GM21528 (cell line): ENCODE data around the gene PSMG3.
"Not testable (repeated sequence)": the region's sequence is repeated elsewhere in the genome, so short reads cannot be mapped to it uniquely, and the experiment has no call there.

Experiments used
- ATAC-seq: cut with Tn5 transposase; IDR thresholded peaks from one replicate; pipeline ENCODE4 v1.9.1; 2021; ENCODE audit warnings: mild to moderate bottlenecking, moderate library complexity; ENCODE audit not compliant: unreplicated experiment, low FRiP score

The PSMG3 gene

GRCh38 chr7:1536455-1536742 is 33.4 kb downstream of the PSMG3 start:
- ATAC-seq = no peak

- no peak for ATAC-seq
Observed at GRCh38 chr7:1535701-1536454, 34.0 kb downstream of the PSMG3 start.

DNA sequence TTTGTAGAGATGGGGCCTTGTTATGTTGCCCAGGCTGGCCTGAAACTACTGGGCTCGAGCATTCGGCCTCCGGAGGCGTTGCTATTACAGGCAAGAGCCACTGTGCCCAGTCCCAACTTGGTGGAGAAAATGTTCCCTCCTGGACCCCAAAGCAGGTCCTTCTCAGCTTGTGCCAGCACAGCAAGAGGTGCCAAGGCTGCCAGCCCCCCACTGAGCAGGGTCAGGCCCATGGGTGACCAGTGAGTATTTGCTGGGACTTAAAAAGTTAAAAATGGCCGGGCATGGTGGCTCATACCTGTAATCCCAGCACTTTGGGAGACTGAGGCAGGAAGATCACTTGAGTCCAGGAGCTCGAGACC is 34.8 kb downstream of the PSMG3 start:
- no peak for ATAC-seq

DNA sequence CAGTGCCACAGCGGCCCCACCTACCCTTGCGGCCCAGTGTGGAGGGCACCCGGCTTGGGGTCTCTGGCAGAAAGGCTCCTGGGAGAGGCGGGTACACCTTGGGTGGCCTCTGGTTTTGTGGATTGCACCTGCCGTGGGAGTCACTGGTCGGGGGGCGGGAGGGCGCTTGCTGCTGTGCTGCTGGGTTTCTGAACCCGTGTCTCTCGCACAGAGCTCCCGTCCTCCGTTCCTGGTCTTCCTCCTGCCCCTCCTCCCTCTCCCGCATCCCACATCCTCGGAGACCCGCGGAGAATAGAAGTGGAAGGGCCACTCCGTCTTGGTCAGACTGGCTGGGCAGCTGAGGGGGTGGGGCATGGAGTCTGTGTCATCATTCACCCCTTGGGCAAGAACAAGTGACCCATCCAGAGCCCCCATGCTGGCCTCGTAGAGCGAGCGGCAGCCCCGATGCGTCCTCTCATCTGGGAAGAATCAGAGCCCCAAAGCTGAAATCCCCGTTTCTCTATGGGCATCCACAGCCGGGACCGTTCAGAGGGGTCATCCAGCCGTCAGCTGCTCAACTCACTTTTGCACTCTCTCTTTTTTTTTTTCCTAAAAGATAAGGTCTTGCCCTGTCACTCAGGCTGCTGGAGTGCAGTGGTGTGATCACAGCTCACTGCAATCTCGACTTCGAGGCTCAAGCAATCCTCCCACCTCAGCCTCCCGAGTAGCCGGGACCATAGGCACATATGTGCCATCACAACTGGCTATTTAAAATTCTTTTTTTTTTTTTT is 35.3 kb downstream of the PSMG3 start:
- ATAC-seq = no peak

DNA sequence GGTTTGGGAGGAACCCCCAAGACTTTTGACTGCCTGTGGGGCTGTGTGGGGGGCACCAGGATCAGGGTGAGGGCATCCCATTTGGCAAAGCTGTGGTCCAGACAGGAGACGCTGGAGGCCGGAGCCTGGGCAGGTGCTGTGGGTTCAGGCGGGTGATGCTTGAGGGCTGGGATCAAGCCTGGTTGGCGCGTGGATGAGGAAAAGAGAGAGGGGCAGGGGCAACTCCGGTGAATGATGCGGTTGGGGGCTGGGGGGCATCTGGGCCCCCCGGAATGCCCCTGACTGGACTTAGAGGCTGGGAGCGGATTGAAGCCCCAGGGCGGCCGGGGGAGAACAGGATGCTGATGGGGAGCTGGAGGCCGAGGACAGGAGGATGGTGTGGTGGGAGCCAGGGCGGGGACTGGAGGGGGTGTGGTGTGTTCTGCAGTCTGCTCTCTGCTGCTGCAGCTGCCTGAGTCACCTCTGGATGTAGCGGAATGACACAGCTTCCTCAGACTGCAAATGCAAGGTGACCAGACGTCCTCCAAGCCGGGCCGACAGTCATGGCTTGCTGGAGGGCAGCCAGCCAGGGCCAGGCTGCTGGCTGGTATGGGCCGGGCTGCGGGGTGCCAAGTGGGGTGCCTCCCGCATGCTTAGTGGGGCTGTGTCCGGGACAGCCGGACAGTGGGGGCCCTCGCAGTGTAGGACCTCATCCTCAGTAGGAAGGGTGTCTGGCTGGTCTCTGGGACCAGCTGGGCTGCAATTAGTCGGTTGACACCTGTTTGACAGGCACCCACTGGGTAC is 36.1 kb downstream of the PSMG3 start:
- no peak for ATAC-seq

- ATAC-seq = no peak
Observed at GRCh38 chr7:1533255-1533546, 36.6 kb downstream of the PSMG3 start.

DNA sequence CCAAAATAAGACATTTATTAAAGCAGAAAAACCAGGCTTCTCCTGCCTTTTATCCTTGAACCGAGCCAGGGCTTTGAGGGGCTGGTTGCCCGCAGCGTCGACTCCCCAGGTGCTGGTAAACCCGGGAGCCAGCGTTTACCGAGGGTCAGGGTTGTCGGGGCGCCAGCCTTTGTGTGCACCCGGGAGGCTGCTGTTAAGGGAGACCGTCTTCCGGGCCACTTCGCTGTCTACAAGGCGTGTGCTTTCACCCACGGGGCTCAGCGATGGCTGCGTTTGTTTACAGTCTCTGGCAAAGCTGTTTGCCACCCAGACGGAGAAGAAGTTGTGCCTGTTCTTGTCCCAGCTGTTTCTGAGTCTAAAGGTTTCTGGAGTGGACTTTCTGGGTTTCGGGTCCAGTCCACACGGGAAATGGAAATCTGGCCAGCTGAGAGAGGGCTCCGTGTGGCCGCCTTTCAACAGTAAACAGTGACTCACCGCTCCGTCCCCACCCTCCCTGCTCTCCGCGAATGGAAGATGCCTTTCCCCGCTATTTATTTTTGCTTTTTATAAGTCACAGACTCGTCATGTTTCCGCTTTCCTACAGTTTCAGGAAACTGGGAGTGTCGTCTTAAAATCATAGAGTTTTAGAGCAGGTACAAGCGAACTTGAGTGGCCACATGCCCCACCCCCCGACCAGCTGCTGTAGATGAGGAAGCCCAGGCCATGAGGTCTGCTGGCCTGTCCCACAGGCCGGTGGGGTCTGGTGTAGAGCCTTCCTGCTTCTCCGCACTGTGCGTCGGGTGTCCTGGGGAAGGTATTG is 37.2 kb downstream of the PSMG3 start:
- ATAC-seq = no peak

DNA sequence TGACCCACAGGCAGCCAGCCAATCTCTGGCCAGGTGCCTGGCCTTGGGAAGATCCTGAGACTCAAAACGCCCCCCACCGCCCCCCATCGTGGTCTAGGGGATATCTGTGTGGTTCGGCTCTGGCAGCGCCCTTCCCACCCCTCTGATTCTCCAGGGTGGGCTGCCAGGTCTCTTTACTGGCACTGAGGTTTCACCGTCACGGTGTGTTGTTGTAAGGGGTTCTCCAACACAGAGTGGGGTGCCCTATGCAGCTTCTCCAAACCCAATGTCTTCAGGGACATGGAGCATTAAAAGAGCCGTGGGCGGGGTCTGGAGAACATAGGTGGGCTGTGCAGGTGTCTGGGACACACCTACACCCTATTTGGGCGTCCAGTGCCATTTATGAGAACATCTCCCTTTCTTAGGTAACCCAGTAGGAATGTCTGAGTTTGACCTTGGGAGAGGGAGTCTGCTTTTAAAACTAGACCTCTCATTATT is 37.8 kb downstream of the PSMG3 start:
- ATAC-seq = no peak

GRCh38 chr7:1531263-1531978 is 38.4 kb downstream of the PSMG3 start:
- peak; percentile 16 for ATAC-seq

GRCh38 chr7:1530946-1531262 is 38.9 kb downstream of the PSMG3 start:
- ATAC-seq = peak; percentile 23

DNA sequence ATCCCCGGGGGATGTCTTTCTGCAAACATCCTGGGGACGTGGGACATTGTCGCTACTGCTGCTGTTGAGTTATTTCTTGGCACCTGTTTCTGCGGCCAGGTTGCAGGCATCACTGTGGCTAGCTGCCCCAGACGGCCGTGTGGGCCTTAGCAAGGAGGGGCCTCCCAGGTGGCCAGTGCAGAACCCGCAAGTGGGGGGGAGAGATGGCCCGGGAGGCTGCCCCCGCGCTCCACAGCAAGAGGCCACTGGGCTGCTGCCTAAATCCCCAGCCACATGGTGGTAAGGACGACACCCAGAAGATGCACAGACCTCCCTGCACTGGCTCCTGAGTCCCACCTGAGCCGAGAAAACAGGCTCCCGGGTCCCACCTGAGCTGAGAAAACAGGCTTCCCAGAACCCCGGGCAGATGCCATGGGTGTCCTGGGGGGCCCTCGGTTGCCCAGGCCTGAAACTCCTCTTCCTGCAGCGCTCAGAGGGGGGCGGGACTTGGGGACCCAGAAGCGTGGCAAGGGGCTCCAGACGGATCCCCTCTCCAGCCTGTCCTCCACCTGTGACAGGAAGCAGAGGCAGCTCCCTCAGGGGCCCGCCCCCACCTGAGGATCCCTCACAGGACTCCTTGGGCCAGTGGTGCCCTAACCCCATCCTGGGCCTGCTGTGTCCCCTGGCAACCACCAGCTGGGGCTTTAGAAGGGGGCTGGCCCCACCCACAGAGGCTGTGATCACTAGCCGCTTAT is 40.3 kb downstream of the PSMG3 start:
- no peak for ATAC-seq

DNA sequence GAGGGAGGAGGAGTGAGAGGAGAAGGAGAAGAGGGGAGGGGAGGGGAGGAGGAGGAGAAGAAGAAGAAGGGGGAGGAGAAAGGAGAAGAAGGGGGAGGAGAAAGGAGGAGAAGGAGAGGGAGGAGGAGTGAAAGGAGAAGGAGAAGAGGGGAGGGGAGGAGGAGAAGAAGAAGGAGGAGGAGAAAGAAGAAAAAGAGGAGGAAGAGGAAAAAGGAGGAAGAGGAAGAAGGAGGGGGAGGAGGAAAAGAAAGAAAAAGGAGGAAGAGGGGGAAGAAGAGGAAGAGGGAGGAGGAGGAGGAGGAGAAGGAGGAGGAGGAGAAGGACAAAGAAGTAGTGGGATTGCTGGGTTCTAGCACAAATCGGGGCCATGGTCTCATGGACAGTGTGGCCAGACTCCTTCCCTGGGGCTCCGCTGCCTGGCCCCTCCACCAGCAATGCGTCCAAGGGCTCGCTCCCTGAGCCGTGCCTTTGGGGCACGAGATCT is 43.5 kb downstream of the PSMG3 start:
- ATAC-seq = no peak

GRCh38 chr7:1525409-1525808 is 44.4 kb downstream of the PSMG3 start:
- ATAC-seq = no peak

- no peak for ATAC-seq
Observed at GRCh38 chr7:1523844-1524243, 46.0 kb downstream of the PSMG3 start.

DNA sequence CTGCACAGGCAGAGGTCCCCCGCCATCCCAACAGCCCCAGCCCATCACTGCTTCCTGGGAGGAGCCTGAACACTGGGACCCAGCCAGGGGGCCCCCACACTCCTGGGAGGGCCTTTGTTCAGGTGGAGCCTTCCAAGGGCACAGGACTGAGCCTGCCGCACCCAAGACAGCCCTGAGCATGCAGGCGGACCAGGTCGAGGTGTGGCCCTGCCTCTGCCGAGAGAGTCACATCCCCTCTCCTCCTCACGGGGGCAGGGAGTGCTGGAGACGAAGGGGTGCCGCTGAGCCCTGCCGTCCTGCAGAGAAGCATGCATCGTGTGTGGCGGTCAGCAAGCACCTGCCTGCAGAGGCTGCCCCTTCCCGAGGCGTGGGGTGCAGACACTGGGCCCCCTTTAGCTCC is 46.6 kb downstream of the PSMG3 start:
- ATAC-seq = no peak

DNA sequence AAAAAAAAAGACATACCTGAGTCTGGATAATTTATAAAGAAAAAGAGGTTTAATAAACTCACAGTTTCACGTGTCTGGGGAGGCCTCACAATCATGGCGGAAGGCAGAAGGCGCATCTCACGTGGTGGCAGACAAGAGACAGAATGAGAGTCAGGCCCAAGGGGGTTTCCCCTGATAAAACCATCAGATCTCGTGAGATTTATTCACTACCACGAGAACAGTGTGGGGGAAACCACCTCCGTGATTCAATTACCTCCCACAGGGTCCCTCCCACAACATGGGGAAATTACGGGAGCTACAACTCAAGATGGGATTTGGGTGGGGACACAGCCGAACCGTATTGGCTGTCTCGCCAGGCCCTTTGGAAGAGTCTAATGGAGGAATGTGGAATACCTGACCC is 48.4 kb downstream of the PSMG3 start:
- ATAC-seq = no peak

DNA sequence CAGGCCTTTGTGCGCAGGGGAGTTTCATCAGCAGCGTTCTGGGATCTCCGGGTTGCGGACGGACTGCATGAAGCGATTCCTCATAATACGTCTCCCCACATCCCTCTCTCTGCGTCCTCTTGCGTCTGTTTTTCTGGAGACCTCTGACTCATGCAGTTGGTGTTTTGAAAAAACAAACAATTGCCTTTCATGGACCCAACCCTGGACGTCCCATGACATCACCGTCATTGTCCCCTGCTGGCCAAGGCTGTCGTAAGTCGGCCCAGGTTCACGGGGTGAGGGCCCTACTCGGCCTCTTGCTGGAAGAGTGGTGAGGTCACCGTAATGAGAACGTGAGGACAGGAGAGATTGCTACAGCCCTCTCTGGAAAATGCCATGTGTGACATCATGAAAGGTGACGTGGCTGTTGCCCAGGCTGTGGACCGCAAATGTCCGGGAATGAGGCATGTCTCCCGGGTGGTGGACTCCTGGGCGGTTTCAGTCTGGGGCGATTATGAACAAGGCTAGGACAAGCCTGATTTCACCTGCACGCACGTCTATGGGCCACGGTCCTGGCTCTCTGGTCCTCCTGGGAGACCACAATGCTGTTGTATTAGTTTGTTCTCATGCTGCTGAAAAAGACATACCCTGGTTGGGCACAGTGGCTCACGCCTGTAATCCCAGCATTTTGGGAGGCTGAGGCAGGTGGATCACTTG is 49.1 kb downstream of the PSMG3 start:
- no peak for ATAC-seq

DNA sequence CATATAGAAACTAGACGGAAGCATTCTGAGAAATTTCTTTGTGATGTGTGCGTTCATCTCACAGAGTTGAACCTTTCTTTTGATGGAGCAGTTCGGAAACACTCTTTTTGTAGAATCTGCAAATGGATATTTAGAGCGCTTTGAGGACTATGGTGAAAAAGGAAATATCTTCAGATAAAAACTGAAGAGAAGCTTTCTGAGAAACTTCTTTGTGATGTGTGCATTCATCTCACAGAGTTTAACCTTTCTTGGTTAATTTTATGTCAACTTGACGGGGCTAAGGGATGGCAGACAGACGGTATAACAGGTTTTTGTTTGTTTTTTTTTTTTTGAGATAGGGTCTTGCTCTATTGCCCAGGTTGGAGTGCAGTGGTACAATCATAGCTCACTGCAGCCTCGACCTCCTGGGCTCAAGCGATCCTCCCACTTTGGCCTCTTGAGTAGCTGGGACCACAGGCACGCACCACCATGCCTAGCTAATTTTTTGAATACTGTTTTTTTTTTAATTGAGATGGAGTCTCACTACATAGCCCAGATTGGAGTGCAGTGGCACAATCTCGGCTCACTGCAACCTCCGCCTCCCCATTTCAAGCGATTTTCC is 50.4 kb downstream of the PSMG3 start:
- not testable (repeated sequence) for ATAC-seq
